GM18870 (cell line): Measurements from ENCODE around the gene HMCN1.
A peak's percentile ranks its signal among the peaks of the same experiment; 100 is the strongest.
"Not testable (repeated sequence)": the region's sequence is repeated elsewhere in the genome, so short reads cannot be mapped to it uniquely, and the experiment has no call there.

Experiments used
- ATAC-seq: cut with Tn5 transposase; IDR thresholded peaks from one replicate; pipeline ENCODE4 v1.9.1; 2021; ENCODE audit warnings: moderate library complexity; ENCODE audit not compliant: unreplicated experiment

HMCN1 gene

GRCh38 chr1:186183970-186184628 lies 449.9 kb downstream of the HMCN1 start:
- ATAC-seq: peak; percentile 65

DNA sequence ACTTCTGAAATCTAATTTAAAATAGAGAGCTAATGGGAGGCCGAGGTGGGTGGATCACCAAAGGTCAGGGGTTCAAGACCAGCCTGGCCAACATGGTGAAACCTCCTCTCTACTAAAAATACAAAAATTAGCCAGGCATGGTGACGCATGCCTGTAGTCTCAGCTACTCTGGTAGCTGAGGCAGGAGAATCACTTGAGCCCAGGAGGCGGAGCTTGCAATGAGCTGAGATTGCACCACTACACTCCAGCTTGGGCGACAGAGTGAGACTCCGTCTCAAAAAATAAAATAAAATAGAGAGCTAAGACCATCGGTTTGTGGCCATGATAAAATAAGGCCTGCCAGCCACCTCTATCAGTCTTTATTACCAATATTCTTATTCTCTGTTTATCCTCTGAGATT lies 452.1 kb downstream of the HMCN1 start:
- not testable (repeated sequence) for ATAC-seq

DNA sequence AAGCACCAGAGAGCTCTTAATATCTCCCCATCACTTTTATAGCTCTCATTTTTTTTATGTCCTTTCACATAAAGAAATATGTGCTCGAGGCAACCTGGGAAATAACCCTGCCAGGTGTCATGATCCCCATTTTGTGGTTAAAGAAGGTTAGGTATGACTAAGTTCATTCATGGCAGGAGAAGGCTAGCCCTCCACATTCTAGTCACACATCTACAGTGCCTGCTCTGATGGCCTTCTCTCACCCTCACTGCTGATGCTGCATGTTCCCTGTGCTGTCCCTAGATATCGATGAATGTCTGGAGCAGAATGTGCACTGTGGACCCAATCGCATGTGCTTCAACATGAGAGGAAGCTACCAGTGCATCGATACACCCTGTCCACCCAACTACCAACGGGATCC lies 453.4 kb downstream of the HMCN1 start:
- ATAC-seq: peak; percentile 54

- peak; percentile 23 for ATAC-seq
Measured at GRCh38 chr1:186188004-186188539, 453.9 kb downstream of the HMCN1 start.

GRCh38 chr1:186188736-186189135 lies 454.5 kb downstream of the HMCN1 start:
- no peak for ATAC-seq

DNA sequence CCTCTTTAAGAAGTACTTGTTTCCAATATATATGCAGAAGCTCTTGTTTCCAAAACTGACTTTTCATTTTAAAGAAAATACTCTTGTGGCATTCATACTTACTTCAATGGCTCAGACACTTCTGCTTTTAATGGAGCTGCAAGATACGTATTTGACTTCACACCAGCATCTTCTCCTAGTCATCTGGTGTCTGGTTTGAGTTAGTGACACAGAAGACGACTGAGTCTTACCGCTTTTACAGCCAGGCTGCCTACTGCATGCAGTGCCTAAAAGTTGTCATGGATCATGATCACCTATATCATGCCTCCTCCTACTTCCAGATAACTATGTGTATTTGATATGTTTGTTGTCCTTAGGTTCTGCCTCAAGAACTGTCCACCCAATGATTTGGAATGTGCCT lies 455.0 kb downstream of the HMCN1 start:
- no peak for ATAC-seq

DNA sequence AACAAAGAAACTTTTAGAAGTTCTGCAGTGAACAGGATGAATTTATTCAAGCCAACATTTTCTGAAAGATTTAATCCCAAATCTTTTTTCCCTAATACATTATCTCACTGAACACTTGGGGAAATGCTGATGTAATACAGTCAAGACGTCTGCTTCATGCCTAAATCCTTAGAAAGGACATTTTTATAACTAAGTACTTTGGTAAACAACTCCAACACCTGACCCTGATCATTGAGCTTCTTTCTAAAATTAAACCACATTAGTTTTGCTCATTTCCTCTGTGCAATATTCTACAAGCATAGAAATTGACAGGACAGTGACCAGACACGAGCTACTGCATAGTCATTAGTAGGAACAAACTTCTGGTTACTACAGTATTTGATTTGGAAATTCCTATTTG lies 457.3 kb downstream of the HMCN1 start:
- ATAC-seq: no peak

- no peak for ATAC-seq
Measured at GRCh38 chr1:186193224-186193623, 459.0 kb downstream of the HMCN1 start.

DNA sequence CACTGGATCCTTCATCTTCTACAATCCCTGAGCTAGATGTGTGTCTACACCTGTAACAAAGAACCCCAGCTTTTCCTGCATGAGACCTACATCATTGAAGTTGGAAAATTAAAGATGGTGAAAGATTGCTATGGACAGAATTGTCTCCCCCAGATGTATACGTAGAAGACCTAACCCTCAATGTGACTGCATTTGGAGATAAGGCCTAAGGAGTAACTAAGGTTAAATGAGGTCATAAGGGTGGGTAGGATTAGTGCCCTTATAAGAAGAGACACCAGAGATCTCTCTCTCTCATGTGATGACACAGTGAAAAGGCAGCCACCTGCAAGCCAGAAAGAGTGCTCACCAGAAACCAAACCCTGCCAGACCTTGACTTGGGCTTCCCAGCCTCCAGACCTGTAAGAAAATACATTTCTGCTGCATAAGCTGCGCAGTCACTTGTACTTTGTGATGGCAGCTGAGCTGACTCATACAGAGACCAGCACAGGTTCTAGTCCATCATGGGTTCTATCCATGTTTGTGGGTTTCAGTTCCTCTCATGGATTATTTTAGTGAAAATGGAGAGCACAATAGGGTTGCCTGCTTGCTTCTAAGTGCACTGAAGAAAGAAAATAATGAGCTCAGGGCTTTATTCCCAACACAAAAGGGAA lies 460.0 kb downstream of the HMCN1 start:
- ATAC-seq: peak; percentile 95

- ATAC-seq: no peak
Measured at GRCh38 chr1:186195377-186195931, 461.3 kb downstream of the HMCN1 start.

DNA sequence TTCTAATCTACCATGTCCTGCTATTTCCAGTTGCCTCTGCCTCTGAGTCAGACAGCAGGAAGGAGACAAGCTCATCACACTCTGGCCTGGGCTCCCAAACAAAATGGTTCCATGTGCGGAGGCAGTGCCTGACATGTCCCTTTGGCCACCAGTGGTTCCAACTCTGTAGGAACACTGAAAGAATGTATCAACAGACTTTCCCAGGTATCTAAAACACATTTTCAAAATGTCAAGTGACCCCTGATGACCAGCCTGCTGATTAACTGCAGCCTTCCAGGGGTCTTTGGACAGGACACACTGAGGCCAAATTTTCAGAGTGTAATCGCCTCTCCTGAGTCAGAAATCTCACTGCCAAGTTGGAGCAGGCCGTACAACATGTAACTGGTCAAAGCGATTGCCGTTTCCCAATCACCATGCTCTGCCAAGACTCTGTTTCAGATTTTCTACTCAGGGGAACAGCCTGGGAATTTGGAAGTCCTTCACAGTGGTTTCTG lies 468.1 kb downstream of the HMCN1 start:
- no peak for ATAC-seq

DNA sequence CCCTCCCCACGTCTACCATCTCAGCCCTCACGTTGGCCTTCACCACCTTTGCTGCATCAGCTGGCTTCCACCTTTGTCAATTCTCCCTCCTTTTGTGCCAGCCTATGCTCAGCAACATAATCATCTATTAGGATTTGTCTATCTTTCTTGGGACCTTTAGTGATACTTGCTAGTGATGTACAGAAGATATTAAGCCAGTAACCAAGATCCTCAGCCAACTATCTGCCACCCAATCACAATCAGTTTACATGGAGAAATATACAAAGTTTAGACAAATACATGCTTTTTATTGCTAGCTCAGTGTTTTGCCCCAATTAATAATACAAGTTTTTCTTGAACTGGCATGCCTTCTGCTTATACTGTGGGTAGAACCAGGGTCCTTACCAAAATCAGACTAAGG lies 468.6 kb downstream of the HMCN1 start:
- no peak for ATAC-seq

DNA sequence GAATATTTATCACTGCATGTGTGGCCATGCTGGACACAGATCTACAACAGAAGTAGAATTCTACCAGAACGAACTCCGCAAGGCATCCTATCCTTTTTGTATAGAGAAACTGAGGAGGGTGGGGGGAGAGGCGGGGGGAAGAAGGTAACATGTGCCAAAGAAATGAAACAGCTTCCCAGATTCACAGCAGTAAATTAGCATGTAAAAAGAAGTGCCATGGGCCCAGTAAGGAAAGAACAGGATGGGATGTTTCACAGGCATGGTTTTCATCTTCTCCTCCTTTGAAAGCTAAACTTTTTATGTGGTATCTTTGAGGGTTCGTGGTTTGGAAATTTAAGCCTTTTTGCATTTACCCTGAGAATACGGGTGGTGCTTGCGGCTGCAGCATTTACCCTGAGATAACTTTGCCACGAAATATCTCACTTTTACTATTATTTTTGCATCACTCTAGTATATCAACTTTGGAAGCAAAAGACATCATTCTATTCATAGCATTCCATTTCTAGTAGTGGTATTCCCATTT lies 471.9 kb downstream of the HMCN1 start:
- ATAC-seq: no peak

DNA sequence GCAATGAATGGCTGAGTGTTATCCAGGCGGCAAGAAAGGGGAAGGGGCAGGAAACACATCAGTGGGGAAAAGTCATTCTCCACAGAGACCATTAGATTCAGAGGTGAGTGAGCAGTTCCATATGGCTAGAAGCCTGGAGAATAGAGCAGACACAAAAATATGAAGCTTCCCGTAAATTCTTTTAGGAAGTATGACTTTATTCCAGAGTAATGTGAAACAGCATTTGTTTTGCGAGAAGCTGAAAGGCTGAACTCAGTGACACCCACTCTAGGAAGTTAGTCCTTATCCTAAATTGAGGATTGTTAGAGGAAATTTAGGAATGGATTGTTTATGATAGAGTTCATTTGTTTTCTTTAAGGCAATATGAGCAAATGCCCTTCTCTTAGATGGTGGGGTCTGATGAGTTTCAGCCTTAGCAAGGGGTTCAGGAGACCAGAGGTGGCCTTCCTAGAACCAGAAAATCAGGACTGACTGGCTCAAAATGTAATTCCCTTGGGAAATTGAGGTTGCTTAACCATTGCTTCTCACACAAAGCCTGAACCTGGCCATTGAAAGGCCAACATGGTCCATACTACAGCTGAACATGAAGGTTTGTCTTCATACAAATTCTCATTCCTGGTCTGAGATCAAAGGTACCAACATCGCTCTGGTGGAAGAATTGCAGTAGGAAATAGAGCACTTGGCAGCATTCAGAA lies 473.3 kb downstream of the HMCN1 start:
- no peak for ATAC-seq

DNA sequence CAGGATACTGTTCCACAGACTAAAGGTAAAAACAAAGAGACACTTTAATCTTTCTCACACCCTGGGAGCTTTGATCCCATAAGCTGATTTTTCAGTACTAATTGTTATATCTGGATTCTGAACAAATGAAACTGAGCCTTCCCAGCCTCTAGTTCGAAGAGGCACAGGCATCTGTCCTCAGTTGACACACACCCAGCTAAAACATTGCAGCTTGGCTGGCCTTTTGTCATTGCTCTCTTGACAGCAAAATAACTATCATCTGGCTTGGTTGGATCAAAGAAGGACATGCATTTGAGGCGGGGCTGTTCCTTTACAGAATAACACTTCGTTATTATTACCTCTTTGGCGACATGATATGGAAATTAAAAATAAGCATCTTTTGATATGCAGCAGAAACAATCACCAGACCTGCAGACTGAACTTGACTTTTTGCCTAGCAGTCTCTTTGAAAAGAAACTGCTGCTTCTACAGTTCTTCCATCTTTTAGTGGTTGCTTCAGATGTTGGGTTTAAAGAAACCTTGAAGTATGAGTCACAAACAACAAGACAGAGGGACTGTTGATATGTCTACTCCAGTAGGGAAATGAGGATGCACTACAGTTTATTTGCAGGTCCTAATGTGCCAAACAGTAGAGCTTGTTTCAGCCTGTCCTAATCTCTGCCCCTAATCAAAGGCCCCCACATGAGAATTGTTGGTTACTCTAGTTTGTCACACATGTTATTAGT lies 474.4 kb downstream of the HMCN1 start:
- ATAC-seq: no peak

- no peak for ATAC-seq
Measured at GRCh38 chr1:186210258-186210657, 476.1 kb downstream of the HMCN1 start.

- not testable (repeated sequence) for ATAC-seq
Measured at GRCh38 chr1:186211583-186211982, 477.4 kb downstream of the HMCN1 start.

DNA sequence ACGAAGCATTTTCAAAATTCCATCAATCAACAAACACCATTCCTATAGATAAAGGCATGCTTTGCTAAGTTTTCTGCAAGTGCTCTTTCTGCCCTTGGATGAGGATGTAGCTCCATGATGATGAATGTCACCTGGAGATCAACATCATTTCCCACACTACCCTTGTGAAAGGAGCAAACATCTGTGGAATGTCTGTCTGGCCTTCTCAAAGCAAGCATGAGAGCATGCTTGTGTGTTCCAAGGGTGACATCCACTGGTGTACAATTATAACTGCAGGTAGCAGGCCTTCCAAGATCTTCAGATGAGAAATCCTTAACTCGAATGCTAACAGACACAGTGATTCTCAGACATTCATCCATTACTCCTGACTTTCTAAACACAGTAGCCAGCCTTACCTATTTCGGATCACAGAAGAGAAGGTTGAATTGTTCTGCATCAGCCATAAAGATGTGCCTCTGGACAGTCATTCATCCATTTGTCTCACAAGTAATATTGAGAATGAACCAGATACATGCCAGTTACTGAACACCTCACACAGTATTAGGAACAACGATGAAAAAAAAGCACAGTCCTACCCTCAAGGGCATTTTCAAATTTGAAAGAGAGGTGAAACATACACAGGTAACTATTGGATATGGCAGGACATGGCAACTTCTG lies 478.5 kb downstream of the HMCN1 start:
- peak; percentile 93 for ATAC-seq

GRCh38 chr1:186213225-186213607 lies 479.0 kb downstream of the HMCN1 start:
- ATAC-seq: no peak

DNA sequence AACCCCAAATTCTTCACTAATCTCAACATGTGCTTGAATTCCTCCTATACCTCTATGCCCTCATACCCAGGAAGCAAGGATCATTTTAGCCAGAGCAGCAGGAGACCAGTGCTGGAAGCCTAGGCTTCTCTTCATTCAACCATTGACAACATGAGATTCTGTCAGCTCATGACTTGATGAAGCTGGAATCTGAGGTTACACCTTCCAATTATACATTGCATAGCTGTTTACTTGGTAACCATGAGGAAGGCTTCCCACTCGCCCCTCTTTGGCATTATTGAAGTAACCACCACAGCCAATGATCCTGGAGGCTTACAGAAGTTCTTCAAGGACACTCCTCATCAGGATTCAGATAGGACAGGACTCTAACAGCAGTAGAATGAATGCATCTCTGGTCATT lies 480.6 kb downstream of the HMCN1 start:
- ATAC-seq: no peak
